Measurements from ENCODE around the gene LGR6.

LGR6 gene

GRCh38 chr1:202286622-202287097, 93.1 kb downstream of the LGR6 start:
- H3K4me3 ChIP-seq (ENCODE audit: low read depth, low read length): no peak overlapping the region

GRCh38 chr1:202287196-202287595, 93.6 kb downstream of the LGR6 start:
- Histone ChIP-seq H3K4me3 (ENCODE audit: low read depth, low read length) (no peak overlapping the region), H3K4me1 (no peaks in the 10 kb centered on the region), H3K9ac (no peak overlapping the region), H3K9me3 (ENCODE audit: control insufficient read depth, low read length) (no peaks in the 10 kb centered on the region), H3K36me3 (ENCODE audit: control insufficient read depth, insufficient read depth, low read length) (no peaks in the 10 kb centered on the region), H3K79me2 (no peaks in the 10 kb centered on the region), H3K27me3 (ENCODE audit: control insufficient read depth, insufficient read depth, low read length) (no peaks in the 10 kb centered on the region), H2AFZ (no peak overlapping the region), H3K27ac (no peak overlapping the region), H3K4me2 (ENCODE audit: low read length) (no peak overlapping the region)
- TF ChIP-seq CTCF (IDR thresholded peaks at IDR 0.05): no peak

More at GRCh38 chr1:202286622-202287097, 93.1 kb downstream of the LGR6 start:
- TF ChIP-seq CTCF (IDR thresholded peaks at IDR 0.05): no peak
- Histone ChIP-seq H3K27me3 (ENCODE audit: control insufficient read depth, insufficient read depth, low read length) (no peaks in the 10 kb centered on the region), H3K9ac (no peak overlapping the region), H3K9me3 (ENCODE audit: control insufficient read depth, low read length) (no peaks in the 10 kb centered on the region), H3K4me1 (no peaks in the 10 kb centered on the region), H3K79me2 (no peaks in the 10 kb centered on the region), H3K4me2 (ENCODE audit: low read length) (no peak overlapping the region), H3K27ac (no peak overlapping the region), H3K36me3 (ENCODE audit: control insufficient read depth, insufficient read depth, low read length) (no peaks in the 10 kb centered on the region), H2AFZ (no peak overlapping the region)

GRCh38 chr1:202288177-202288576, 94.6 kb downstream of the LGR6 start:
- no peak overlapping the region for H2AFZ ChIP-seq
- no peaks in the 10 kb centered on the region for H3K27me3 ChIP-seq (ENCODE audit: control insufficient read depth, insufficient read depth, low read length)
- H3K27ac ChIP-seq: no peak overlapping the region
- H3K4me1 ChIP-seq: no peaks in the 10 kb centered on the region
- H3K4me2 ChIP-seq (ENCODE audit: low read length): no peak overlapping the region
- H3K4me3 ChIP-seq (ENCODE audit: low read depth, low read length): no peak overlapping the region
- no peaks in the 10 kb centered on the region for H3K9me3 ChIP-seq (ENCODE audit: control insufficient read depth, low read length)
- TF ChIP-seq CTCF (IDR thresholded peaks at IDR 0.05): no peak
- no peak overlapping the region for H3K9ac ChIP-seq
- H3K79me2 ChIP-seq: no peaks in the 10 kb centered on the region
- H3K36me3 ChIP-seq (ENCODE audit: control insufficient read depth, insufficient read depth, low read length): no peaks in the 10 kb centered on the region

- H3K9me3 ChIP-seq (ENCODE audit: control insufficient read depth, low read length): no peaks in the 10 kb centered on the region
- TF ChIP-seq CTCF (IDR thresholded peaks at IDR 0.05): no peak
- H3K4me2 ChIP-seq (ENCODE audit: low read length): no peak overlapping the region
- H3K9ac ChIP-seq: no peak overlapping the region
- no peak overlapping the region for H3K4me3 ChIP-seq (ENCODE audit: low read depth, low read length)
- H3K27ac ChIP-seq: no peak overlapping the region
- H2AFZ ChIP-seq: no peak overlapping the region
- H3K79me2 ChIP-seq: no peaks in the 10 kb centered on the region
- no peaks in the 10 kb centered on the region for H3K36me3 ChIP-seq (ENCODE audit: control insufficient read depth, insufficient read depth, low read length)
- H3K27me3 ChIP-seq (ENCODE audit: control insufficient read depth, insufficient read depth, low read length): no peaks in the 10 kb centered on the region
- no peaks in the 10 kb centered on the region for H3K4me1 ChIP-seq
These were observed 95.4 kb downstream of the LGR6 start for GRCh38 chr1:202289009-202289408.

- Histone ChIP-seq H3K4me1 (no peaks in the 10 kb centered on the region), H3K27ac (no peak overlapping the region), H3K27me3 (ENCODE audit: control insufficient read depth, insufficient read depth, low read length) (no peaks in the 10 kb centered on the region), H2AFZ (no peak overlapping the region), H3K36me3 (ENCODE audit: control insufficient read depth, insufficient read depth, low read length) (no peaks in the 10 kb centered on the region), H3K4me2 (ENCODE audit: low read length) (no peak overlapping the region), H3K9ac (no peak overlapping the region), H3K9me3 (ENCODE audit: control insufficient read depth, low read length) (no peaks in the 10 kb centered on the region), H3K79me2 (no peaks in the 10 kb centered on the region), H3K4me3 (ENCODE audit: low read depth, low read length) (no peak overlapping the region)
- no peak for TF ChIP-seq CTCF (IDR thresholded peaks at IDR 0.05)
These were observed 97.4 kb downstream of the LGR6 start for GRCh38 chr1:202291001-202291400.
